Cortex of kidney (tissue), 1 donor: ENCODE results near the gene KCNJ15.

Experiments used
- DNase-seq: peaks from one replicate; lab custom pipeline; 2025; lab: John Stamatoyannopoulos, UW

KCNJ15 gene

GRCh38 chr21:38326899-38327298 lies 70.1 kb downstream of the KCNJ15 start:
- no peak for DNase-seq

- DNase-seq = no peak
Observed at GRCh38 chr21:38327984-38328383, 71.2 kb downstream of the KCNJ15 start.

- DNase-seq = no peak
Observed at GRCh38 chr21:38329162-38329561, 72.4 kb downstream of the KCNJ15 start.

- DNase-seq = no peak
Observed at GRCh38 chr21:38330666-38331065, 73.9 kb downstream of the KCNJ15 start.

- no peak for DNase-seq
Observed at GRCh38 chr21:38333301-38334272, 76.8 kb downstream of the KCNJ15 start.

GRCh38 chr21:38334866-38335265 lies 78.1 kb downstream of the KCNJ15 start:
- no peak for DNase-seq

- no peak for DNase-seq
Observed at GRCh38 chr21:38337793-38338192, 81.0 kb downstream of the KCNJ15 start.

GRCh38 chr21:38340131-38340530 lies 83.3 kb downstream of the KCNJ15 start:
- DNase-seq = no peak

- DNase-seq = no peak
Observed at GRCh38 chr21:38341546-38342012, 84.8 kb downstream of the KCNJ15 start.

- no peak for DNase-seq
Observed at GRCh38 chr21:38342739-38343138, 85.9 kb downstream of the KCNJ15 start.

- no peak for DNase-seq
Observed at GRCh38 chr21:38343691-38344090, 86.9 kb downstream of the KCNJ15 start.

GRCh38 chr21:38346286-38346685 lies 89.5 kb downstream of the KCNJ15 start:
- DNase-seq = no peak

GRCh38 chr21:38349111-38349746 lies 92.4 kb downstream of the KCNJ15 start:
- DNase-seq = no peak

GRCh38 chr21:38349977-38350376 lies 93.2 kb downstream of the KCNJ15 start:
- no peak for DNase-seq

GRCh38 chr21:38350684-38351083 lies 93.9 kb downstream of the KCNJ15 start:
- no peak for DNase-seq

- no peak for DNase-seq
Observed at GRCh38 chr21:38351176-38351959, 94.6 kb downstream of the KCNJ15 start.

GRCh38 chr21:38351961-38352521 lies 95.2 kb downstream of the KCNJ15 start:
- DNase-seq = no peak

- DNase-seq = no peak
Observed at GRCh38 chr21:38352536-38353219, 95.9 kb downstream of the KCNJ15 start.

GRCh38 chr21:38354231-38354630 lies 97.4 kb downstream of the KCNJ15 start:
- DNase-seq = no peak

GRCh38 chr21:38354746-38355145 lies 98.0 kb downstream of the KCNJ15 start:
- no peak for DNase-seq

- DNase-seq = no peak
Observed at GRCh38 chr21:38355353-38355752, 98.6 kb downstream of the KCNJ15 start.
